ENCODE measurements around the gene NEK9. TPM values are rescaled to one million over a fixed set of nuclear protein-coding genes. Genes with fewer than 3 reads are reported as not detected.

NEK9 gene
- total and polyA plus RNA-seq, 2 donors (not counting 3 experiments of a cell fraction or from before 2014, with no cell fraction given), result 22.1 to 65.1 TPM

DNA sequence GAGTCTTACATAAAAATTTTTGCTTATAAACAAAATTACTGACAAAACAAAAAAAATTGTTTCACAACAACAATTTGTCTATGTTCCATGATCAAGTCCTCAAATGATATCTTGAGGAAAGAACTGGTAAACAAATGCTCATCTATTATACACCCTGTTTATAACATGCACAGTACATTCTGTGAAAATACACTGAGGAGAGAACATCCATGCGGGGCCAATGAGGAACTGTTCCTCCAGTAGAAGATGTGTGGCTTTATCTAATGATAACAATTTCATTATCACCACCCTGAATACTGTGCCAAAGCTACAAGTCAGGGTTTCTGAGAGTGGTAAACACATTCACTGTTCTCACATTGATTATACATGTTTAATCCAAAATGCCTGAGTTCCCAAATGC is 86.3 kb downstream of the NEK9 start:
- DNase-seq (ENCODE audit: low read depth, low spot score) (no peak), FAIRE-seq (no peak)
- Histone ChIP-seq H3K9ac (replicated peaks; ENCODE audit: extremely low read depth, insufficient read depth, low read length) (no peak overlapping the region), H3K9me1 (replicated peaks; ENCODE audit: control insufficient read depth, extremely low read depth, insufficient read depth, low read length) (no peaks in the 10 kb centered on the region), H4K20me1 (replicated peaks; ENCODE audit: control insufficient read depth, extremely low read depth, insufficient read depth, low read length) (no peaks in the 10 kb centered on the region), H3K79me2 (ENCODE audit: control insufficient read depth, insufficient read depth, low read length) (peaks cover 5% of the 10 kb centered on the region), H3K4me1 (ENCODE audit: control insufficient read depth, extremely low read depth, insufficient read depth, low read length) (peaks cover 24% of the 10 kb centered on the region), H3K36me3 (ENCODE audit: control insufficient read depth in 2 of 2, extremely low read depth in 1 of 2, insufficient read depth in 2 of 2, low read length in 2 of 2) (no peaks in the 10 kb centered on the region), H3K4me3 (replicated peaks in 1 of 3; ENCODE audit: insufficient read depth in 1 of 3, low read depth in 1 of 3, low read length in 3 of 3) (no peak overlapping the region), H3K9me3 (replicated peaks; ENCODE audit: control insufficient read depth, insufficient read depth, low read length) (no peaks in the 10 kb centered on the region), H3K4me2 (ENCODE audit: insufficient read depth, low read length) (no peak overlapping the region), H3K27me3 (ENCODE audit: control insufficient read depth in 2 of 2, insufficient read depth in 2 of 2, low read length in 2 of 2) (no peaks in the 10 kb centered on the region), H2AFZ (ENCODE audit: low read depth, low read length) (no peak overlapping the region), H3K27ac (ENCODE audit: insufficient read depth, low read depth, low read length) (no peak overlapping the region)
- CTCF ChIA-PET, result interaction anchor here (2.4 kb wide), 1 partner anchor 16 kb away, joined by 7 read pairs; no protein-coding TSS in a partner anchor
- dilution Hi-C loops (cut with MboI; ENCODE audit: extremely low pct_ligation_motif_present, low sequenced_read_pairs), result no loop called here
- no TSS peak for BruUV-seq (replicated peaks)
- intact Hi-C loops (cut with micrococcal nuclease), result no loop called here
- POLR2A ChIA-PET, result no interaction called here
- TF ChIP-seq POLR2A (IDR thresholded peaks at IDR 0.05; ENCODE audit: low read depth, low read length), result no peak
- no peak for TF ChIP-seq JUN (IDR thresholded peaks at IDR 0.05; ENCODE audit: borderline replicate concordance, insufficient read depth, insufficient read length, low read depth)
- TF ChIP-seq, protein P1, sequence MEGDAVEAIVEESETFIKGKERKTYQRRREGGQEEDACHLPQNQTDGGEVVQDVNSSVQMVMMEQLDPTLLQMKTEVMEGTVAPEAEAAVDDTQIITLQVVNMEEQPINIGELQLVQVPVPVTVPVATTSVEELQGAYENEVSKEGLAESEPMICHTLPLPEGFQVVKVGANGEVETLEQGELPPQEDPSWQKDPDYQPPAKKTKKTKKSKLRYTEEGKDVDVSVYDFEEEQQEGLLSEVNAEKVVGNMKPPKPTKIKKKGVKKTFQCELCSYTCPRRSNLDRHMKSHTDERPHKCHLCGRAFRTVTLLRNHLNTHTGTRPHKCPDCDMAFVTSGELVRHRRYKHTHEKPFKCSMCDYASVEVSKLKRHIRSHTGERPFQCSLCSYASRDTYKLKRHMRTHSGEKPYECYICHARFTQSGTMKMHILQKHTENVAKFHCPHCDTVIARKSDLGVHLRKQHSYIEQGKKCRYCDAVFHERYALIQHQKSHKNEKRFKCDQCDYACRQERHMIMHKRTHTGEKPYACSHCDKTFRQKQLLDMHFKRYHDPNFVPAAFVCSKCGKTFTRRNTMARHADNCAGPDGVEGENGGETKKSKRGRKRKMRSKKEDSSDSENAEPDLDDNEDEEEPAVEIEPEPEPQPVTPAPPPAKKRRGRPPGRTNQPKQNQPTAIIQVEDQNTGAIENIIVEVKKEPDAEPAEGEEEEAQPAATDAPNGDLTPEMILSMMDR (IDR thresholded peaks at IDR 0.05; ENCODE audit: extremely low read depth in 1 of 2, insufficient read depth in 1 of 2, low read depth in 1 of 2, low read length in 2 of 2), result no peak

DNA sequence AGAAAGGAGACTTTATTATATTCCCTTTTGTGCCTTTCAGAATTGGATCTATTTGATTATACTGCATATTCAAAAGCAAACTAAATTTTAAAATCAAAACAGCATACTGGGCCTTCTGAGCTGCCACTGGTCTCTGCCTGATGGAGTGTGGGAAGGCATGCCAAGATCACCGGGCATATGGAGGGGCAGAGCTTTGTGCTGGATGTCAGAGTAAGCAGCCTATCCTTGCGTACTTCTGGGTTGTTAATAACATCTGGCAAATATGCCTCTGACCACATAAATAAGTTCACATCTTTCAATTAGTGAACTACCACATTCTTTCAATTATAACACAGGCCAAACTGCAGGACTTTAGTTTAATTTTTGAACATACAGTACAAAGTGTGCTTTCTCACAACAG is 93.9 kb downstream of the NEK9 start:
- ChIA-PET POLR2A (no interaction called here), CTCF (no interaction called here)
- H3K36me3 ChIP-seq (ENCODE audit: control insufficient read depth in 2 of 2, extremely low read depth in 1 of 2, insufficient read depth in 2 of 2, low read length in 2 of 2), result peaks cover 0 to 6% of the 10 kb centered on the region in 2 experiments
- no peaks in the 10 kb centered on the region for H3K9me3 ChIP-seq (replicated peaks; ENCODE audit: control insufficient read depth, insufficient read depth, low read length)
- H3K4me1 ChIP-seq (ENCODE audit: control insufficient read depth, extremely low read depth, insufficient read depth, low read length), result peaks cover 3% of the 10 kb centered on the region
- no peak overlapping the region for H3K27ac ChIP-seq (ENCODE audit: insufficient read depth, low read depth, low read length)
- FAIRE-seq (no peak), DNase-seq (ENCODE audit: low read depth, low spot score) (no peak)
- TF ChIP-seq, protein P1 (IDR thresholded peaks at IDR 0.05; ENCODE audit: extremely low read depth in 1 of 2, insufficient read depth in 1 of 2, low read depth in 1 of 2, low read length in 2 of 2), result no peak
- no peak for TF ChIP-seq JUN (IDR thresholded peaks at IDR 0.05; ENCODE audit: borderline replicate concordance, insufficient read depth, insufficient read length, low read depth)
- no TSS peak for BruUV-seq (replicated peaks)
- H3K9ac ChIP-seq (replicated peaks; ENCODE audit: extremely low read depth, insufficient read depth, low read length), result no peak overlapping the region
- no peak overlapping the region for H3K4me3 ChIP-seq (replicated peaks in 1 of 3; ENCODE audit: insufficient read depth in 1 of 3, low read depth in 1 of 3, low read length in 3 of 3)
- no peaks in the 10 kb centered on the region for H3K27me3 ChIP-seq (ENCODE audit: control insufficient read depth in 2 of 2, insufficient read depth in 2 of 2, low read length in 2 of 2)
- H2AFZ ChIP-seq (ENCODE audit: low read depth, low read length), result no peak overlapping the region
- H4K20me1 ChIP-seq (replicated peaks; ENCODE audit: control insufficient read depth, extremely low read depth, insufficient read depth, low read length), result no peaks in the 10 kb centered on the region
- dilution Hi-C loops (cut with MboI; ENCODE audit: extremely low pct_ligation_motif_present, low sequenced_read_pairs), result no loop called here
- H3K79me2 ChIP-seq (ENCODE audit: control insufficient read depth, insufficient read depth, low read length), result no peaks in the 10 kb centered on the region
- no peaks in the 10 kb centered on the region for H3K9me1 ChIP-seq (replicated peaks; ENCODE audit: control insufficient read depth, extremely low read depth, insufficient read depth, low read length)
- intact Hi-C loops (cut with micrococcal nuclease), result no loop called here
- H3K4me2 ChIP-seq (ENCODE audit: insufficient read depth, low read length), result no peak overlapping the region
